ENCODE data around the gene PFDN2.

The PFDN2 gene

GRCh38 chr1:161139766-161140165 lies 21.9 kb upstream of the PFDN2 start:
- POLR2A ChIA-PET, result interaction anchor here (1.1 kb wide), 1 partner anchor 41 kb away, joined by 3 read pairs; the partner anchor contains the start of gene KLHDC9
- Histone ChIP-seq H3K9me3 (ENCODE audit: control extremely low read depth in 1 of 5, control insufficient read depth in 4 of 5, insufficient read depth in 2 of 5, low read depth in 1 of 5, low read length in 4 of 5) (no peaks in the 10 kb centered on the region), H3K4me3 (ENCODE audit: control insufficient read depth in 1 of 7, extremely low read depth in 1 of 7, insufficient read depth in 4 of 7, low read depth in 2 of 7, low read length in 6 of 7) (no peak overlapping the region), H3K4me1 (ENCODE audit: control extremely low read depth in 1 of 4, control insufficient read depth in 4 of 4, insufficient read depth in 4 of 4, low read length in 3 of 4) (peaks cover 0 to 12% (median 0%) of the 10 kb centered on the region in 4 experiments), H3K27ac (ENCODE audit: insufficient read depth in 1 of 2, low read depth in 1 of 2, low read length in 2 of 2, poor library complexity in 1 of 2, severe bottlenecking in 2 of 2) (no peak overlapping the region), H3K36me3 (ENCODE audit: control insufficient read depth in 4 of 4, insufficient read depth in 4 of 4, low read length in 3 of 4) (peaks cover 0 to 2% (median 0%) of the 10 kb centered on the region in 4 experiments), H3K27me3 (replicated peaks in 2 of 5; ENCODE audit: control insufficient read depth in 4 of 5, insufficient read depth in 5 of 5, low read length in 4 of 5) (no peaks in the 10 kb centered on the region)
- no CpG with 5 or more reads among the region's 1 CpG for WGBS (ENCODE audit: insufficient coverage)
- CTCF ChIA-PET, result interaction anchor here (0.9 to 11.2 kb wide), 18 partner anchors 10 to 149 kb away, joined by 3 to 118 read pairs (median 8); partner anchors contain the start of genes ARHGAP30, KLHDC9, NECTIN4 and NIT1
- DNase-seq, result peak; percentile 69 to 84 (median 74)

GRCh38 chr1:161138431-161138830 lies 20.6 kb upstream of the PFDN2 start:
- CTCF ChIA-PET, result interaction anchor here (0.8 to 11.2 kb wide), 23 partner anchors 9 to 148 kb away, joined by 3 to 118 read pairs (median 7); partner anchors contain the start of genes ARHGAP30, KLHDC9, NIT1 and PFDN2
- no CpG with 5 or more reads among the region's 1 CpG for WGBS (ENCODE audit: insufficient coverage)
- DNase-seq, result no peak
- Histone ChIP-seq H3K27me3 (replicated peaks in 2 of 5; ENCODE audit: control insufficient read depth in 4 of 5, insufficient read depth in 5 of 5, low read length in 4 of 5) (no peaks in the 10 kb centered on the region), H3K4me1 (ENCODE audit: control extremely low read depth in 1 of 4, control insufficient read depth in 4 of 4, insufficient read depth in 4 of 4, low read length in 3 of 4) (peaks cover 0 to 14% (median 4%) of the 10 kb centered on the region in 4 experiments), H3K9me3 (ENCODE audit: control extremely low read depth in 1 of 5, control insufficient read depth in 4 of 5, insufficient read depth in 2 of 5, low read depth in 1 of 5, low read length in 4 of 5) (no peaks in the 10 kb centered on the region), H3K27ac (ENCODE audit: insufficient read depth in 1 of 2, low read depth in 1 of 2, low read length in 2 of 2, poor library complexity in 1 of 2, severe bottlenecking in 2 of 2) (no peak overlapping the region), H3K4me3 (ENCODE audit: control insufficient read depth in 1 of 7, extremely low read depth in 1 of 7, insufficient read depth in 4 of 7, low read depth in 2 of 7, low read length in 6 of 7) (no peak overlapping the region), H3K36me3 (ENCODE audit: control insufficient read depth in 4 of 4, insufficient read depth in 4 of 4, low read length in 3 of 4) (peaks cover 0 to 2% (median 0%) of the 10 kb centered on the region in 4 experiments)
- POLR2A ChIA-PET, result no interaction called here

- H3K36me3 ChIP-seq (ENCODE audit: control insufficient read depth in 4 of 4, insufficient read depth in 4 of 4, low read length in 3 of 4), result peaks cover 0 to 2% (median 0%) of the 10 kb centered on the region in 4 experiments
- CTCF ChIA-PET, result interaction anchor here (0.6 to 11.2 kb wide), 19 partner anchors 10 to 542 kb away, joined by 3 to 118 read pairs (median 7); partner anchors contain the start of genes ARHGAP30, KLHDC9, PPOX and UFC1
- no peaks in the 10 kb centered on the region for H3K9me3 ChIP-seq (ENCODE audit: control extremely low read depth in 1 of 5, control insufficient read depth in 4 of 5, insufficient read depth in 2 of 5, low read depth in 1 of 5, low read length in 4 of 5)
- no peak overlapping the region for H3K27ac ChIP-seq (ENCODE audit: insufficient read depth in 1 of 2, low read depth in 1 of 2, low read length in 2 of 2, poor library complexity in 1 of 2, severe bottlenecking in 2 of 2)
- H3K27me3 ChIP-seq (replicated peaks in 2 of 5; ENCODE audit: control insufficient read depth in 4 of 5, insufficient read depth in 5 of 5, low read length in 4 of 5), result no peaks in the 10 kb centered on the region
- H3K4me3 ChIP-seq (ENCODE audit: control insufficient read depth in 1 of 7, extremely low read depth in 1 of 7, insufficient read depth in 4 of 7, low read depth in 2 of 7, low read length in 6 of 7), result no peak overlapping the region
- DNase-seq, result no peak
- peaks cover 0 to 17% (median 7%) of the 10 kb centered on the region in 4 experiments for H3K4me1 ChIP-seq (ENCODE audit: control extremely low read depth in 1 of 4, control insufficient read depth in 4 of 4, insufficient read depth in 4 of 4, low read length in 3 of 4)
- 88% methylated on average over 1 of the region's 3 CpGs for WGBS (ENCODE audit: insufficient coverage)
- POLR2A ChIA-PET, result no interaction called here
Observed at GRCh38 chr1:161137881-161138280, 20.0 kb upstream of the PFDN2 start.

GRCh38 chr1:161133220-161133740 lies 15.4 kb upstream of the PFDN2 start:
- DNase-seq, result no peak
- Histone ChIP-seq H3K4me1 (ENCODE audit: control extremely low read depth in 1 of 4, control insufficient read depth in 4 of 4, insufficient read depth in 4 of 4, low read length in 3 of 4) (peaks cover 8 to 22% (median 17%) of the 10 kb centered on the region in 4 experiments), H3K27me3 (replicated peaks in 2 of 5; ENCODE audit: control insufficient read depth in 4 of 5, insufficient read depth in 5 of 5, low read length in 4 of 5) (no peaks in the 10 kb centered on the region), H3K9me3 (ENCODE audit: control extremely low read depth in 1 of 5, control insufficient read depth in 4 of 5, insufficient read depth in 2 of 5, low read depth in 1 of 5, low read length in 4 of 5) (no peaks in the 10 kb centered on the region), H3K27ac (ENCODE audit: insufficient read depth in 1 of 2, low read depth in 1 of 2, low read length in 2 of 2, poor library complexity in 1 of 2, severe bottlenecking in 2 of 2) (peak overlapping the region; percentile 85 to 92), H3K36me3 (ENCODE audit: control insufficient read depth in 4 of 4, insufficient read depth in 4 of 4, low read length in 3 of 4) (peaks cover 3 to 21% (median 12%) of the 10 kb centered on the region in 4 experiments), H3K4me3 (ENCODE audit: control insufficient read depth in 1 of 7, extremely low read depth in 1 of 7, insufficient read depth in 4 of 7, low read depth in 2 of 7, low read length in 6 of 7) (peak overlapping the region; percentile 82 to 97 (median 95))
- CTCF ChIA-PET, result interaction anchor here (0.7 to 11.2 kb wide), 10 partner anchors 7 to 136 kb away, joined by 3 to 118 read pairs (median 4); partner anchors contain the start of genes ARHGAP30, KLHDC9, NIT1 and PFDN2
- POLR2A ChIA-PET, result interaction anchor here (0.9 to 1.4 kb wide), 4 partner anchors 8 to 32 kb away, joined by 3 to 7 read pairs (median 4); partner anchors contain the start of genes NIT1 and PFDN2
- 17% methylated on average over 10 of the region's 11 CpGs for WGBS (ENCODE audit: insufficient coverage)

GRCh38 chr1:161132410-161133219 lies 14.8 kb upstream of the PFDN2 start, which contains the start of gene DEDD:
Gene DEDD, minus strand, starts transcription at chr1:161132667. Its CDS starts 8,205 bp downstream, at chr1:161124462.
- CTCF ChIA-PET, result interaction anchor here (0.7 to 11.2 kb wide), 10 partner anchors 8 to 135 kb away, joined by 3 to 118 read pairs (median 4); partner anchors contain the start of genes ARHGAP30, KLHDC9, NIT1 and PFDN2
- no peaks in the 10 kb centered on the region for H3K27me3 ChIP-seq (replicated peaks in 2 of 5; ENCODE audit: control insufficient read depth in 4 of 5, insufficient read depth in 5 of 5, low read length in 4 of 5)
- peaks cover 10 to 29% (median 21%) of the 10 kb centered on the region in 4 experiments for H3K4me1 ChIP-seq (ENCODE audit: control extremely low read depth in 1 of 4, control insufficient read depth in 4 of 4, insufficient read depth in 4 of 4, low read length in 3 of 4)
- H3K27ac ChIP-seq (ENCODE audit: insufficient read depth in 1 of 2, low read depth in 1 of 2, low read length in 2 of 2, poor library complexity in 1 of 2, severe bottlenecking in 2 of 2), result peak within 1 kb of the TSS; percentile 85 to 92
- POLR2A ChIA-PET, result interaction anchor here (0.9 to 1.4 kb wide), 4 partner anchors 9 to 33 kb away, joined by 3 to 7 read pairs (median 4); partner anchors contain the start of genes NIT1 and PFDN2
- WGBS (ENCODE audit: insufficient coverage), result 0% methylated on average over 49 of the region's 68 CpGs
- H3K9me3 ChIP-seq (ENCODE audit: control extremely low read depth in 1 of 5, control insufficient read depth in 4 of 5, insufficient read depth in 2 of 5, low read depth in 1 of 5, low read length in 4 of 5), result no peaks in the 10 kb centered on the region
- peak within 1 kb of the TSS; percentile 82 to 97 (median 95) for H3K4me3 ChIP-seq (ENCODE audit: control insufficient read depth in 1 of 7, extremely low read depth in 1 of 7, insufficient read depth in 4 of 7, low read depth in 2 of 7, low read length in 6 of 7)
- peaks cover 5 to 25% (median 16%) of the 10 kb centered on the region in 4 experiments for H3K36me3 ChIP-seq (ENCODE audit: control insufficient read depth in 4 of 4, insufficient read depth in 4 of 4, low read length in 3 of 4)
- peak; percentile 97 to 98 (median 97) for DNase-seq

- peaks cover 8 to 30% (median 20%) of the 10 kb centered on the region in 4 experiments for H3K36me3 ChIP-seq (ENCODE audit: control insufficient read depth in 4 of 4, insufficient read depth in 4 of 4, low read length in 3 of 4)
- peak overlapping the region; percentile 67 to 92 for H3K27ac ChIP-seq (ENCODE audit: insufficient read depth in 1 of 2, low read depth in 1 of 2, low read length in 2 of 2, poor library complexity in 1 of 2, severe bottlenecking in 2 of 2)
- CTCF ChIA-PET, result interaction anchor here (1.0 to 11.2 kb wide), 9 partner anchors 9 to 135 kb away, joined by 3 to 118 read pairs (median 4); partner anchors contain the start of genes ARHGAP30, KLHDC9, NIT1 and PFDN2
- 8% methylated on average over 21 of the region's 22 CpGs for WGBS (ENCODE audit: insufficient coverage)
- no peaks in the 10 kb centered on the region for H3K27me3 ChIP-seq (replicated peaks in 2 of 5; ENCODE audit: control insufficient read depth in 4 of 5, insufficient read depth in 5 of 5, low read length in 4 of 5)
- peak overlapping the region; percentile 82 to 97 (median 95) for H3K4me3 ChIP-seq (ENCODE audit: control insufficient read depth in 1 of 7, extremely low read depth in 1 of 7, insufficient read depth in 4 of 7, low read depth in 2 of 7, low read length in 6 of 7)
- H3K9me3 ChIP-seq (ENCODE audit: control extremely low read depth in 1 of 5, control insufficient read depth in 4 of 5, insufficient read depth in 2 of 5, low read depth in 1 of 5, low read length in 4 of 5), result no peaks in the 10 kb centered on the region
- POLR2A ChIA-PET, result interaction anchor here (0.9 to 1.4 kb wide), 4 partner anchors 10 to 34 kb away, joined by 3 to 7 read pairs (median 4); partner anchors contain the start of genes NIT1 and PFDN2
- DNase-seq, result peak in 2 of 3 donors; percentile 28 to 50
- peaks cover 13 to 33% (median 25%) of the 10 kb centered on the region in 4 experiments for H3K4me1 ChIP-seq (ENCODE audit: control extremely low read depth in 1 of 4, control insufficient read depth in 4 of 4, insufficient read depth in 4 of 4, low read length in 3 of 4)
Observed at GRCh38 chr1:161131523-161132409, 13.9 kb upstream of the PFDN2 start.
